Glutamatergic neuron (in vitro differentiated cells): ENCODE results near the gene SERPINA6. TPM values are rescaled to one million over a fixed set of nuclear protein-coding genes. Genes with fewer than 3 reads are reported as not detected.

Experiments used
- DNase-seq: peaks from one replicate; pipeline ENCODE4 v3.0.0; 2022
- H3K27ac Mint-ChIP-seq: one replicate; pipeline ENCODE4 v1.8.0; 2020; ENCODE audit warnings: mild to moderate bottlenecking, mixed read lengths, inconsistent platforms; ENCODE audit not compliant: unreplicated experiment
- H3K27me3 Mint-ChIP-seq: one replicate; pipeline ENCODE4 v1.8.0; 2020; ENCODE audit warnings: mild to moderate bottlenecking, moderate library complexity, mixed read lengths, inconsistent platforms; ENCODE audit not compliant: unreplicated experiment
- H3K36me3 Mint-ChIP-seq: one replicate; pipeline ENCODE4 v1.8.0; 2020; ENCODE audit warnings: mild to moderate bottlenecking, mixed read lengths, inconsistent platforms; ENCODE audit not compliant: unreplicated experiment
- H3K4me1 Mint-ChIP-seq: one replicate; pipeline ENCODE4 v1.8.0; 2020; ENCODE audit warnings: mild to moderate bottlenecking, low read depth, mixed read lengths, inconsistent platforms; ENCODE audit not compliant: unreplicated experiment
- H3K4me3 Mint-ChIP-seq: one replicate; pipeline ENCODE4 v1.8.0; 2020; ENCODE audit warnings: mild to moderate bottlenecking, mixed read lengths, inconsistent platforms; ENCODE audit not compliant: unreplicated experiment
- H3K9me3 Mint-ChIP-seq: one replicate; pipeline ENCODE4 v1.8.0; 2020; ENCODE audit warnings: mild to moderate bottlenecking, moderate library complexity, mixed read lengths, inconsistent platforms; ENCODE audit not compliant: unreplicated experiment
- total RNA-seq: library from RNA; stranded (reverse); fragmentation: NEBNext Ultra II Directional; extraction: Animal tissue kit (Norgen Biotek cat#: 25700); gene quantifications from one replicate; pipeline ENCODE4 v1.2.1, GENCODE V29; 2021; ENCODE audit not compliant: unreplicated experiment
- TF ChIP-seq, protein P1 (sequence below): fragments of 200-600 bp; sonication (generic); IDR thresholded peaks from one replicate; pipeline ENCODE4 v1.5.0; 2021; ENCODE audit not compliant: partially characterized antibody, unreplicated experiment

The SERPINA6 gene
- total RNA-seq, 1 donor from 2014 or later = not detected

DNA sequence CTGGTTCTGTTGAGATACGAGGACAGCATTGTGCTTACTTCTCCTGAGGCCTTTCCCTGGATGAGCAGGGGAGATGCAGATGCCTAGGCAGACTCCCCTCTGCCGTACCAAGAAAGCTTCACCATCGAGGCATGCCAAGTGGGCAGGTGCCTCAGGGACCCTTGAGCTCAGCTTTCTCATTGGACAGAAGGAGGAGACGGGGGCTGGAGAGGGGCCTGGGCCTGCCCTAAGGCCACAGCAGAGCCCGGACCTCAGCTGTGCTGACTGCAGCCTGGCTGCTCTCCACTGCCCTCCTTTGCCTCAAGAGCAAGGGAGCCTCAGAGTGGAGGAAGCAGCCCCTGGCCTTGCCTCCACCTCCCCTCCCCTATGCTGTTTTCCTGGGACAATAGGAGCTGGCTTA lies 41.8 kb upstream of the SERPINA6 start:
- TF ChIP-seq, protein P1, sequence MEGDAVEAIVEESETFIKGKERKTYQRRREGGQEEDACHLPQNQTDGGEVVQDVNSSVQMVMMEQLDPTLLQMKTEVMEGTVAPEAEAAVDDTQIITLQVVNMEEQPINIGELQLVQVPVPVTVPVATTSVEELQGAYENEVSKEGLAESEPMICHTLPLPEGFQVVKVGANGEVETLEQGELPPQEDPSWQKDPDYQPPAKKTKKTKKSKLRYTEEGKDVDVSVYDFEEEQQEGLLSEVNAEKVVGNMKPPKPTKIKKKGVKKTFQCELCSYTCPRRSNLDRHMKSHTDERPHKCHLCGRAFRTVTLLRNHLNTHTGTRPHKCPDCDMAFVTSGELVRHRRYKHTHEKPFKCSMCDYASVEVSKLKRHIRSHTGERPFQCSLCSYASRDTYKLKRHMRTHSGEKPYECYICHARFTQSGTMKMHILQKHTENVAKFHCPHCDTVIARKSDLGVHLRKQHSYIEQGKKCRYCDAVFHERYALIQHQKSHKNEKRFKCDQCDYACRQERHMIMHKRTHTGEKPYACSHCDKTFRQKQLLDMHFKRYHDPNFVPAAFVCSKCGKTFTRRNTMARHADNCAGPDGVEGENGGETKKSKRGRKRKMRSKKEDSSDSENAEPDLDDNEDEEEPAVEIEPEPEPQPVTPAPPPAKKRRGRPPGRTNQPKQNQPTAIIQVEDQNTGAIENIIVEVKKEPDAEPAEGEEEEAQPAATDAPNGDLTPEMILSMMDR = no peak
- no peak overlapping the region for H3K4me3 Mint-ChIP-seq
- H3K27ac Mint-ChIP-seq = no peak overlapping the region
- no peaks in the 10 kb centered on the region for H3K4me1 Mint-ChIP-seq
- no peaks in the 10 kb centered on the region for H3K36me3 Mint-ChIP-seq
- H3K27me3 Mint-ChIP-seq = peaks cover 7% of the 10 kb centered on the region
- H3K9me3 Mint-ChIP-seq = peaks cover 1% of the 10 kb centered on the region
- DNase-seq = no peak

DNA sequence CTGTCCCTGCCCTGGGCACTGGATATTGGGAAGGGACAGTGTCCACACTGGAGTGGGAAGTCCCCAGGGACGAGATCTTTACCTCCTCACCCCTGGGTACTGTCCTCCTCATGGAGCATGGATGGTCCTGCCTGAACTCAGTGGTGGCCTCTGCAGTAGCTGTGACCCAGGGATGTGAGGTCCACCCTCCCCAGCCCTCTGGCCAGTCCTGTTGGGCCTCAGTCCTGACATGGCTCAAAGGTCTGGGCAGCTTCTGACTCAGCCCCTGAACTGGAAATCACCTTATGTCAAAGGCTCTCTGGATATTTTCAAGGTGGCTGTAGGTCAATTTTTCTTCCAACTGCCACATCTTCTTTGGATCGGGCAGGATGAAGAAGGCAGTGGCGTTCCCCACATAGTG lies 40.9 kb upstream of the SERPINA6 start:
- no peak overlapping the region for H3K27ac Mint-ChIP-seq
- H3K4me1 Mint-ChIP-seq = no peaks in the 10 kb centered on the region
- H3K27me3 Mint-ChIP-seq = peaks cover 7% of the 10 kb centered on the region
- DNase-seq = no peak
- H3K9me3 Mint-ChIP-seq = peaks cover 1% of the 10 kb centered on the region
- no peak overlapping the region for H3K4me3 Mint-ChIP-seq
- no peaks in the 10 kb centered on the region for H3K36me3 Mint-ChIP-seq
- TF ChIP-seq, protein P1 = no peak

DNA sequence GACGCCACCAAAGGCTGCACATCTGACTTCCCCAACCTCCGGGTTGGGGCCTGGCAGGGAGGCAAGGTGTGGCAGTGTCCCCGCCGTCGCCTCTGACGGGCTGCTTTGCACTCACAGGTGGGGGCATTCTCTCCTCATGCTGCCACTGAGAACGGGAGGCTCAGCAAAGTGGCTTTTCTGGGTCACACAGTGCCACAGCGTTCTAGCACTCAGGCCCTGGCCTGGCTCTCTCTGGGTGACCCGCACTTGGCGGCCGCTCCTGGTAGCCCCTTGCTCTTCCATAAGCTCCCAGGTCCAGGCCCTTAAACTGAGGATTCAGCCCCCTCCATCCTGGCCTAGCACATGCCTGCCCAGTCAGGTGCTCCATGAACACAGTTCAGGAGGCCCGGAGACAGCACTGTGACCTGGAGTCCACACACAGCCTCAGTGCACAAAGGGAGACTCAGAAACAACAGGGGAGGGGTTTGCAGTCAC lies 40.1 kb upstream of the SERPINA6 start:
- TF ChIP-seq, protein P1 = no peak
- peaks cover 7% of the 10 kb centered on the region for H3K27me3 Mint-ChIP-seq
- no peak for DNase-seq
- no peak overlapping the region for H3K27ac Mint-ChIP-seq
- H3K9me3 Mint-ChIP-seq = peaks cover 1% of the 10 kb centered on the region
- H3K36me3 Mint-ChIP-seq = no peaks in the 10 kb centered on the region
- no peaks in the 10 kb centered on the region for H3K4me1 Mint-ChIP-seq
- no peak overlapping the region for H3K4me3 Mint-ChIP-seq

DNA sequence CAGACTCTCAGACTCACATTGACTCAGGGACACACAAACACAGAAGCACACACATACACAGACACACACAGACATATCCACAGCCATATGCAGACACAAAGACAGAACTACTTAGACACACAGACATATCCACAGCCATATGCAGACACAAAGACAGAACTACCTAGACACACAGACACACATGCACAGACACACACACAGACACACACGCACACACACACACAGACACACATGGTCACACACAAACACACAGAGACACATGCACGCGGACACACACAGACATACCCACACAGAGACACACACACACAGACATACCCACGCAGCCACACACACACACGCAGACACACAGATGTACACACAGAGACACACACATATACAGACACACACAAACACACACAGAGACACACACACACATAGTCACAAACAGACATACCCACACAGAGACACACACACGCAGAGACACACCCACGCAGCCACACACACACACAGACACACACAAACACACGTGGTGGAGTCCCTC lies 39.5 kb upstream of the SERPINA6 start:
- no peaks in the 10 kb centered on the region for H3K4me1 Mint-ChIP-seq
- peaks cover 7% of the 10 kb centered on the region for H3K27me3 Mint-ChIP-seq
- peaks cover 1% of the 10 kb centered on the region for H3K9me3 Mint-ChIP-seq
- H3K36me3 Mint-ChIP-seq = no peaks in the 10 kb centered on the region
- H3K27ac Mint-ChIP-seq = no peak overlapping the region
- H3K4me3 Mint-ChIP-seq = no peak overlapping the region
- TF ChIP-seq, protein P1 = no peak
- DNase-seq = no peak

DNA sequence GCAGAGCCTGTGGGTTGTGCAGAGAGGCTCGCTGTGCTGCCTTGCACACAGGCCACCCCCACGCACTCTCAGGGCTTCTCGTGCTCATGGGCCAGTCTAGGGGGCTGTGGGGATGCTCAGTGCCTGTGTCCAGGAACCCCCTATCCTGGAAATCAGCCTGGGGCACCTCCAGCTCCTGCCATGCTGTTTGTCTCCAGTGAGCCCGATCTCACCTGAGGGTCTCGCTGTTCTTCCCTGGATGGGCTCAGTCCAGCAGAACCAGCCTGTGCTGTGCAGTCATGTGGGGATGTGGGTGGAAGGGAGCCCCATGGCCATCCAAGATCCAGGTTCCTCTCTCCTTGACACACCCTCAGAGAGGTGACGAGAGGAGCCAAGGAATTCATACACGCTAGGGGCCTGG lies 38.5 kb upstream of the SERPINA6 start:
- Mint-ChIP-seq H3K4me1 (no peaks in the 10 kb centered on the region), H3K4me3 (no peak overlapping the region), H3K27ac (no peak overlapping the region), H3K9me3 (peaks cover 1% of the 10 kb centered on the region), H3K27me3 (peaks cover 7% of the 10 kb centered on the region), H3K36me3 (no peaks in the 10 kb centered on the region)
- DNase-seq = no peak
- TF ChIP-seq, protein P1 = no peak
